A549 treated with CORT108297 at 1 μM for 4 hours (cell line): Measurements from ENCODE around the gene SMIM8. TPM values are rescaled to one million over a fixed set of nuclear protein-coding genes. Genes with fewer than 3 reads are reported as not detected.

Source experiments
- total RNA-seq: library from RNA; stranded (reverse); fragments of 200-300 nt; extraction: Qiagen RNA extraction; gene quantifications from 5 replicates; pipeline ENCODE4 v1.2.3, GENCODE V29; 2022

SMIM8 gene
- total RNA-seq = 2.3 to 3.6 TPM (median 3.0 TPM) in 5 replicates

DNA sequence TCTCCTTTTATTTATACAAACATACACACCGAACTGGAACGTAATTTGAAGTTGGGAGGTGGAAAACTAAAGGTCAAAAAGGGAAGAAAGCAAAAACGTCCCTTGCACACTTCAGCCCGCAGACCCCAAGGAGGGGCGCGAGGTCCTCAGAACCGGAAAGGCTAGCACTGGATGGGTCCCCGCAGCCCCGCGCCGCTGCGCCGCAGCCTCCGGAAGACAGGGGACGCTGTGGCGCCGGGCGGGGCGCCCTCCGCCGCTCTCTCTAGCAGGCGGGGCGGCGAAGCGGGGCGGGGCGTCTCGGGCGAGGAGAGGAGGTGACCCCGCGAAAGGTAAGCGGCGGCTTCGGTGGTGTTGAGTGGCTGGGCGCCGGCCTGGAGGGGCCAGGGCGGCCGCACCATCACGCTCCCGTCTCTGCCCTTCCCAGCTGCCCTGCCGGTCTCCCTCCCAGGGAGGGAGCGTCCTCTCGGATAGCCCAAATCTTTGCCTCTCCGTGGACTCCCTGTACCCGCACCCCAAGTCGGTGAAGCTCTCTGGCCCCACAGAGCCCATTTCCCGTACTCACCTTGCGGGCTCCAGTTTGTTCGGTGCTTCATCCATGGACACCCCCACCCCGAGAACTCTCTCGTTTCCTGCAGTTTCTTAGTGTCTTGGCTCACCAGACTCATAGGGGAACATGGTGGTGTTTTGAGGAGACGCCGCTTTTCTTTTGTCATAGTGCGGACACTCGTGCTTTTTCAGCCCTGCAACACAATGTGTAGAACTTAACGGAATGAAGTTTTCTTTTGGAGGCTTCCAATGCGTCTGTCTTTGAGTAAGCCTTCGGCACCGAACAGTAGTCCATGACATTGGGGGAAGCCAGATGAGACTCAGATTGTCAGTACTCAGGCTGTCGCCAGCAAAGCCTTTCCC, at the start of gene SMIM8:
Gene SMIM8 (plus strand): TSS at position 285 of the 909 bp plus-strand sequence. CDS start 14,444 bp downstream, outside the sequence.

GRCh38 chr6:87344731-87345130, 22.3 kb downstream of the SMIM8 start, which contains the start of gene C6orf163:
Gene C6orf163 (plus strand): TSS chr6:87344813. CDS start chr6:87345100, 287 bp downstream.

Other genes with a start within 250 kb of the SMIM8 start
- gene CGA, start 227.5 kb upstream of the SMIM8 start, total RNA-seq = 0.09 to 0.22 TPM (median 0.20 TPM) in 4 of 5 replicates, not detected in the other
- 2.6 to 4.6 TPM (median 3.5 TPM) in 5 replicates for gene ZNF292, start 167.0 kb upstream of the SMIM8 start, total RNA-seq
- not detected in 5 replicates for gene GJB7, start 6.7 kb downstream of the SMIM8 start, total RNA-seq
- gene C6orf163, start 22.2 kb downstream of the SMIM8 start, total RNA-seq = 0.06 to 0.29 TPM (median 0.15 TPM) in 5 replicates
- gene CFAP206, start 85.4 kb downstream of the SMIM8 start, total RNA-seq = 0.13 to 0.84 TPM (median 0.64 TPM) in 5 replicates
- 8.9 to 11.6 TPM (median 9.4 TPM) in 5 replicates for gene SLC35A1, start 150.4 kb downstream of the SMIM8 start, total RNA-seq